ENCODE results near the gene DERL3. TPM values are rescaled to one million over a fixed set of nuclear protein-coding genes. Genes with fewer than 3 reads are reported as not detected.
A peak's percentile ranks its signal among the peaks of the same experiment; 100 is the strongest.

DERL3 gene
- total and polyA plus RNA-seq, 2 experiments from 2014 or later: 13.6 to 19.5 TPM

GRCh38 chr22:23845265-23846080, 6.7 kb upstream of the DERL3 start:
- no peaks in the 10 kb centered on the region for H3K79me2 ChIP-seq (replicated peaks; ENCODE audit: insufficient read depth)
- Mint-ChIP-seq H3K4me3 (no peak overlapping the region), H3K4me1 (peaks cover 37% of the 10 kb centered on the region), H3K27me3 (ENCODE audit: insufficient read depth, low read depth, poor library complexity) (peaks cover 35% of the 10 kb centered on the region), H3K9me3 (no peaks in the 10 kb centered on the region), H3K27ac (peak overlapping the region; percentile 30), H3K36me3 (ENCODE audit: low read depth) (no peaks in the 10 kb centered on the region; the same call in 2 of the 3 replicates)
- DNase-seq (ENCODE audit: low spot score) (no peak), ATAC-seq (no peak)
- no peaks in the 10 kb centered on the region for H3K27me3 ChIP-seq (ENCODE audit: insufficient read depth)
- peak overlapping the region; percentile 66; the same call in 1 of the 2 replicates for H2AFZ ChIP-seq
- H3F3A ChIP-seq (replicated peaks; ENCODE audit: low read depth): peaks cover 15% of the 10 kb centered on the region; the same call in 1 of the 2 replicates
- H3K4me2 ChIP-seq: no peak overlapping the region
- H4K20me1 ChIP-seq (replicated peaks; ENCODE audit: insufficient read depth): no peaks in the 10 kb centered on the region
- H3K27ac ChIP-seq (ENCODE audit: low read depth): no peak overlapping the region
- H3K36me3 ChIP-seq (ENCODE audit: insufficient read depth): no peaks in the 10 kb centered on the region
- TF ChIP-seq JUNB (IDR thresholded peaks at IDR 0.05; ENCODE audit: unreplicated experiment): no peak
- no peak for TF ChIP-seq ZNF331 (CRISPR knock-in tag; IDR thresholded peaks at IDR 0.05; ENCODE audit: low read depth)
- TF ChIP-seq, protein P1, sequence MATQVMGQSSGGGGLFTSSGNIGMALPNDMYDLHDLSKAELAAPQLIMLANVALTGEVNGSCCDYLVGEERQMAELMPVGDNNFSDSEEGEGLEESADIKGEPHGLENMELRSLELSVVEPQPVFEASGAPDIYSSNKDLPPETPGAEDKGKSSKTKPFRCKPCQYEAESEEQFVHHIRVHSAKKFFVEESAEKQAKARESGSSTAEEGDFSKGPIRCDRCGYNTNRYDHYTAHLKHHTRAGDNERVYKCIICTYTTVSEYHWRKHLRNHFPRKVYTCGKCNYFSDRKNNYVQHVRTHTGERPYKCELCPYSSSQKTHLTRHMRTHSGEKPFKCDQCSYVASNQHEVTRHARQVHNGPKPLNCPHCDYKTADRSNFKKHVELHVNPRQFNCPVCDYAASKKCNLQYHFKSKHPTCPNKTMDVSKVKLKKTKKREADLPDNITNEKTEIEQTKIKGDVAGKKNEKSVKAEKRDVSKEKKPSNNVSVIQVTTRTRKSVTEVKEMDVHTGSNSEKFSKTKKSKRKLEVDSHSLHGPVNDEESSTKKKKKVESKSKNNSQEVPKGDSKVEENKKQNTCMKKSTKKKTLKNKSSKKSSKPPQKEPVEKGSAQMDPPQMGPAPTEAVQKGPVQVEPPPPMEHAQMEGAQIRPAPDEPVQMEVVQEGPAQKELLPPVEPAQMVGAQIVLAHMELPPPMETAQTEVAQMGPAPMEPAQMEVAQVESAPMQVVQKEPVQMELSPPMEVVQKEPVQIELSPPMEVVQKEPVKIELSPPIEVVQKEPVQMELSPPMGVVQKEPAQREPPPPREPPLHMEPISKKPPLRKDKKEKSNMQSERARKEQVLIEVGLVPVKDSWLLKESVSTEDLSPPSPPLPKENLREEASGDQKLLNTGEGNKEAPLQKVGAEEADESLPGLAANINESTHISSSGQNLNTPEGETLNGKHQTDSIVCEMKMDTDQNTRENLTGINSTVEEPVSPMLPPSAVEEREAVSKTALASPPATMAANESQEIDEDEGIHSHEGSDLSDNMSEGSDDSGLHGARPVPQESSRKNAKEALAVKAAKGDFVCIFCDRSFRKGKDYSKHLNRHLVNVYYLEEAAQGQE (IDR thresholded peaks at IDR 0.05; ENCODE audit: unreplicated experiment): no peak
- peaks cover 34% of the 10 kb centered on the region for H3K4me1 ChIP-seq (ENCODE audit: insufficient read depth)
- no peak overlapping the region for H3K4me3 ChIP-seq
- H3K9me2 ChIP-seq (ENCODE audit: insufficient read depth): no peaks in the 10 kb centered on the region

DNA sequence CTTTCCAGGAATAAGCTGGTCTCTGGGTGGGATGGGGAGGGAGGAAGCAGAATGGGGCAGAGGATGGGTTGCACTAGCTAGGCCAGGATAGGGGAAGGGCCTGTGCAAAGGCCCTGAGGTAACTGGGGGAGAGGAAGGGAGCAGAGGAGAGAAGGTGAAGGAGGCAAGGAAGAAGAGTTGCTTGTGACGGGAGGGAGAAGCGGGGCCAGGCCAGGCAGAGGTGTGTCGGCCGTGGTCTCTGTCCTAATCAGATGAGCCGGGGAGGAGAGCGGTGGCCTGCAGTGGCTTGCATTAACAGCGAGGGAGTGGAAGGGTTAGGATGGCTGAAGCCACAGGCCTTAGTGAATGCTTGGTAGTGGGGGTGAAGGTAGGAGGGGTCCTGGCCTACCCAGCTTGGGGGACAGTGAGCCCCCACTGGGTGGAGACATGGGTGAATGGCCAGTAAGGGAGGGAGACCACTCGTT, 6.0 kb upstream of the DERL3 start:
- no peaks in the 10 kb centered on the region for H3K9me3 Mint-ChIP-seq
- peaks cover 34% of the 10 kb centered on the region for H3K4me1 ChIP-seq (ENCODE audit: insufficient read depth)
- TF ChIP-seq CTCF (conservative IDR thresholded peaks at IDR 0.05; ENCODE audit: low read depth in 2 of 2): no peak
- no peak for TF ChIP-seq CREB1 (CRISPR knock-in tag; IDR thresholded peaks at IDR 0.05; ENCODE audit: low read depth)
- TF ChIP-seq ETS1 (IDR thresholded peaks at IDR 0.05): no peak
- no peak for TF ChIP-seq EZH2 (IDR thresholded peaks at IDR 0.05; ENCODE audit: low read depth, unreplicated experiment)
- TF ChIP-seq EZH2phosphoT487 (IDR thresholded peaks at IDR 0.05; ENCODE audit: unreplicated experiment): no peak
- TF ChIP-seq STAT1 (IDR thresholded peaks at IDR 0.05; ENCODE audit: unreplicated experiment): no peak

More for the DNA sequence above, 6.0 kb upstream of the DERL3 start:
- no peaks in the 10 kb centered on the region for H3K27me3 ChIP-seq (ENCODE audit: insufficient read depth)
- H3K27me3 Mint-ChIP-seq (ENCODE audit: insufficient read depth, low read depth, poor library complexity): peaks cover 40% of the 10 kb centered on the region
- DNase-seq (ENCODE audit: low spot score) (no peak), ATAC-seq (no peak)
- peaks cover 37% of the 10 kb centered on the region for H3K4me1 Mint-ChIP-seq
- H3K4me3 ChIP-seq: no peak overlapping the region
- no peaks in the 10 kb centered on the region for H3K36me3 ChIP-seq (ENCODE audit: insufficient read depth)
- no peaks in the 10 kb centered on the region; the same call in 2 of the 3 replicates for H3K36me3 Mint-ChIP-seq (ENCODE audit: low read depth)
- no peaks in the 10 kb centered on the region for H4K20me1 ChIP-seq (replicated peaks; ENCODE audit: insufficient read depth)
- H3K9me2 ChIP-seq (ENCODE audit: insufficient read depth): no peaks in the 10 kb centered on the region
- H3F3A ChIP-seq (replicated peaks; ENCODE audit: low read depth): peaks cover 10% of the 10 kb centered on the region; the same call in 1 of the 2 replicates
- no peak overlapping the region for H3K27ac ChIP-seq (ENCODE audit: low read depth)
- H3K4me3 Mint-ChIP-seq: no peak overlapping the region
- H3K4me2 ChIP-seq: no peak overlapping the region
- no peak overlapping the region for H2AFZ ChIP-seq
- no peak overlapping the region for H3K27ac Mint-ChIP-seq
- no peaks in the 10 kb centered on the region for H3K79me2 ChIP-seq (replicated peaks; ENCODE audit: insufficient read depth)

Measured in GM23338 (cell line).